Frontal cortex (tissue), 4 donors: ENCODE results near the gene ITGB5. TPM values are rescaled to one million over a fixed set of nuclear protein-coding genes. Genes with fewer than 3 reads are reported as not detected.

Experiments
- DNase-seq, 2 donors: peaks; one replicate each; pipeline ENCODE4 v3.0.0; 2012; ENCODE audit warnings: low spot score in 2 of 2
- FAIRE-seq: peaks from 2 replicates; lab custom pipeline; 2012; peaks lifted over from hg19 to GRCh38; lab: Jason Lieb, UNC
- total RNA-seq: library from RNA; depleted of rRNA; stranded (reverse); fragments of >200 nt; gene quantifications from one replicate; pipeline ENCODE4 v1.2.3, GENCODE V29; 2014
- donor health status: control.
- donor health status: control.
- donor health status: control.

ITGB5 gene
- total RNA-seq, 1 donor from 2014 or later = 20.4 TPM

DNA sequence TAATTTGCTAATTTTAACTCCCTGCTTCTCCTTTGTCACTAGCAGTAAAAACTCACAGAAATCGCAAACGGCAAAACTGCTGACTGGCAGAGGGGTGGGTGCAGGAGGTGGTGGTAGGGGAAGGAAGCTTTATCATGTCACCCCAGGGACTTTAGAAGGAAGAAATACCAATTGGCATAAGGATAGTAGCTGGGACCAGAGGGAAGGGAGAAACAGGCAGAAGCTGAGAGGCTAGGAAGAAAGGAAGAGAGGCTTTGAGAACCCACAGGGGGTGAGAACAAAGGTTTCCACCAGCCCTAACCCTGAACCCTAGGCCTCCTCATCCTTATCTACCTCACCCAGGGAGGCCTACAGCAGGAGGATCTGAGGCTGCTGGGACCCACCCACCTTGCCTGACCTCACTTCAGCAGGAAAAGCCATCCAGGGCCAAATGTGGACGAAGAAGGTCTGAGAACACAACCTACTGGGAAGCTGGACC lies 10.7 kb downstream of the ITGB5 start:
- FAIRE-seq (no peak), DNase-seq (no peak)

DNA sequence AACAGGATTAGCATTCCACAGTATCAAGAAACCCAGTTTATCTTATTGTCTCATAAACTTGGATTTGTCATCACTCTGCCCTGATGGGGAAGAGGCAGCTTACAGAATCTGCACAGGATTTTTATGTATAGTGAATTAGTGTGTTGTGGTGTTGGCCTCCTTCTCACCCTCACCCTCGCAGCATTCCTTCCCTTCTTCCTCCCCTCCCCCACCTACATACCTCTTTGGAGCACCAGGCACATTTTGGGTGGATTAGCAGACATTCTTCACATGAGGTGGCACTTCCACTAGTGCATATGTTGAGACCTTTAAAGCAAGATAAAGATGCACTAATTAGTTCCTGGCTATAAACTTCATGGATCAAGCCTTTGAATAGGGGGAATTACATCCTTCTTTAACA lies 13.9 kb downstream of the ITGB5 start:
- FAIRE-seq = no peak

DNA sequence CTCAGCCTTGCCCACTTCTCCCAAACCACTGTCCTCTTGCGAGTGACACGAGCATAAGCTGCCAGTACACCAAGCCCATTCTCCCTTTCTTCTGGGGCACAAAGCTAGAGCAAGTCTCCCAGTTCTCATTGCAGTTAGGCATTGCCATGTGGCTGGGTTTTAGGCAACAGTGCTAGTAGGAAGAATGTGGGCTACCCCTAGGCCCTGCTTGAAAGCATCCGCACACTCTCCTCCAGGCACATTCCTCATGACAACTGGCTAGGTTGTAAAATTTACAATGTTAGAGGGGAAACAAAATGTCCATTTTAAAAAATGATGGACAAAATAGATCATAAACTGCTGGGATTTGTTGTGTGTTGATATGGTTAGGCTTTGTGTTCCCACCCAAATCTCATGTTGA lies 19.7 kb downstream of the ITGB5 start:
- FAIRE-seq = no peak
- no peak for DNase-seq

More for the DNA sequence above, 13.9 kb downstream of the ITGB5 start:
- no peak for DNase-seq

DNA sequence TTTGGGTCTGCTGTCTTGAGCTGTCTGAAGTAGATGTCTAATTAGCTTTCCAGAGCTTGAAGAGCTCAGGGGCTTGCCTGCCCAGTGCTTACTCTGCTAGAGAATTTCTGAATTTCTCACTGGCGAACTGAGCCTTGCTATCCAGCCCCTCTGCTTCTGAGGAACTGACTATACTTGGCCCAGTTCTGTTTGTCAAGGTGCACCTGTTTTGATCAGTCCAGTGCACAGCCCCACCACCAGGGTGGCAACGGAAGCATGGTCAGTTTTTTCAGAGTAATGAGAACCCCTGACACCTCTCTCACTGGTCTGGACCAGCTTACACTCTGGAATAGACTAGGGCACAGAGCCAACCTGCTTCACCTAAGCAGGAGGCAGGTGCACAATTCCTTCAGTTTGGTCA lies 25.2 kb downstream of the ITGB5 start:
- DNase-seq (no peak), FAIRE-seq (no peak)

DNA sequence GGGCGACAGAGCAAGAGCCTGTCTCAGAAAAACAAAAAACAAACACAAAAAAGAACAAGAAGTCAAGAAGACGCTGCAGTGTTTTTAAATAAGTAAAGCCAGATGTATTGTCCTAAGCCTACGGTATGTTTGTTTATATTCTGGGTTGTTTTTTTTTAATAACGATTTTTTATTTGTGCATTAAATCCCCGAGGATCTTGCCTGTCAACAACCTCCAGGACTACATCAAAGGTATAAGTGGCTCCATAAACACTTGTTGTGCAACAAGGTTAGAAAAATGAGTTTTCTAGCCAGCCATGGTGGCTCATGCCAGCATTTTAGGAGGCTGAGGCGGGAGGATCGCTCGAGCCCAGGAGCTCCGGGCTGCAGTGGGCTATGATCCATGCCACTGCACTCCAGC lies 26.1 kb downstream of the ITGB5 start:
- DNase-seq (no peak), FAIRE-seq (no peak)

DNA sequence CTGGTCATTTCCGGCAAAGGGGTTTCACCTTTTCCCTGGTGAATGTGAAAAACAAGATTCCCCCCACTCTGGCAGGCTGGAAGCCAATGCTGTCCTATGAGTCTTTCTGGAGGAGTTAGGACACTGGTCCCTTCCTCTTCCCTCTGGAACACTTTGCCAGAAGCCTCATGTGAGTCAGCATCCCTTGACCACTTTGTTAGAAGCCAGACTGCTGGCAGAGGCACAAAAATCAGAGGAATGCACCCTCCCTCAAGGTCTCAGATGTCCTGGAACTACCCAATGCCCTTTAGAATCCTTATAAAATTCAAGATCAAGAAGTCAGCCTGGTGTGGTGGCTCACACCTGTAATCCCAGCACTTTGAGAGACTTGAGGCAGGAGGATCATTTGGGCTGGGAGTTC lies 26.6 kb downstream of the ITGB5 start:
- FAIRE-seq = no peak
- DNase-seq = peak in 1 of 2 donors; percentile 29

DNA sequence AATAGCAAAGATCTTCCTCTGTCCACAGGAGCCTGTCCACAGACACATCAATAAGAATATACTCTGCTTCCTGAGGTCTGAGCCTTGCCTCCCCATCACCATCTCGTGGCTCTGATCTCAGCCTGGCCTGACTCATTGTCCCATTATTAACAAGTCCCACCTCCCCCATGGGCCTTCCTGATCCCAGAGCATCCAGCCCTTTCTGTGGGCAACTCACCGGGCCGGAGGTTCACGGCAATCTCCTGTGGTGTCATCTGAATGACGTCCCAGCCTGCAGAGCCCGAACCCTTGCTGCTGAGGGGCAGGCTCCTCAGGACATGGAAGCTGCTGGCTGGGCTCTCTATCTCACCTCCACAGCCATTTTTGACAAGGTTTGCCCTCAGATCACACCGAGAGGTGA lies 28.1 kb downstream of the ITGB5 start:
- FAIRE-seq (no peak), DNase-seq (no peak)

DNA sequence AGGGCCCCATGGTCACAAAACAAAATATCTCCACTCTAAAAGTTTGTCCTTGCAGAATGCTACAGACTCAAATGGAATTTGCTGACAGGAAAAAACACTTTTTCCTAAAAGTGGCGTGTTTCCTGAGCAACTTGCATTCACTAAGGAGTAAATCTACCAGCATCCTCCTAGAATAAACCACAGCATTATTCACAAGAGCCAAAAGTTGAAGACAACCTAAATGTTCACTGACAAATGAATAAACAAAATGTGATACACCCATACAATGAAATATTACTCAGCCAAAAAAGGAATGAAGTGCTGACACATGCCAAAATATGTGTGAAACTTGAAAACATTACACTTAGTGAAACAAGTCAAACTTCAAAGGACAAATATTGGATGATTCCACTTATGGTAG lies 28.9 kb downstream of the ITGB5 start:
- DNase-seq = no peak
- FAIRE-seq = no peak

DNA sequence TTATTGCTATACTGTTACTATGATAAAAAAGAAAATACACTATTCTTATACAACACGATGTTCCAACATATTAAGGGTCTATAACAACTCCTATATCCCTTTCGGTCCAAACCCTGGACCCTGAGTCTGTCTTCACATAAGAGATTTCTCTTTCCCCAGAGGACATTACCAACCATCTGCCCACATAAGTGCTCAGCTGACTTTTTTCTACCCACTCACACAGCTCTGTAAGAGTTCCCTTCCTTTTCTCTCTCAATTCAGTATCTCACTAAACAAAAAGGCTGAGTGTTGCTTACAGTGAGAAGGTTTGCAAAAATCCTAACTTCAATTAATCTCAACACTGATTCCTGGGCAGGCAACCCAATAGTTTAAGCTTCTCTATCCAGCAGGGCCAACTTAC lies 30.5 kb downstream of the ITGB5 start:
- FAIRE-seq = no peak
- no peak for DNase-seq

DNA sequence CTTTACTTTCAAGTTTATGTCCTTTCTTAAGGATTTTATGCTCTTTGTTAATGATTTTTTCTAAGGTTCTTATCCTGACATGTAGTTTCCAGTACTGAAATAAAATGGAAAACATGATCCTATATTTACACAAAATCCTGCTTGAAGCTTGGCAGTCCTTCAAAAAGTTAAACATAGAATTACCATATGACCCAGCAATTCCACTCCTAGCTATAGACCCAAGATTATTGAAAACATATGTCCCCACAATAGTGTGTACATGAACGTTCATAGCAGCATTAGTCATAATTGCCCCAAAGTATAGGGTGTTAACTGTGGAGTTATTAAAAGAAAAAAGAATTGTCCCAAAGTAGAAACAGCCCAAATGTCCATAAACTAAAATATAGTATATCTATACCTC lies 33.2 kb downstream of the ITGB5 start:
- FAIRE-seq (no peak), DNase-seq (no peak)

DNA sequence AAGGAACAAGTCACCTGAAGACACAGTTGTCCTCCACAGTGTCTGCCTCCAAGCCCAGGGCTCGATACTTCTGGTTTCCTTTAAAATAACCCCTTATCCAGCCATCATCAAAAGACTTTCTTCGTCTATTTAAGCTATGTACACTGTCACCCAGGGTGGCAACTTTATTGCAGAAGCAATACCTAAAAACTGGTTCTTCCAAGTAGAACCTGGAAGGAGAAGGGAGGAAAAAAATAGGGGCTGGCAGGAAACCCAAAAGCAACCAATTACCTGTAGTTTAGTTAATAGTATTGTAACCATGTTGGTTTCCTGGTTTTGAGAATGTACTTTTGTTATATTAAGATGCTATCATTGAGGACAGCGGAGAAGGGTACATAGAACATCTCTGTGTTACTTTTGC lies 33.7 kb downstream of the ITGB5 start:
- DNase-seq (no peak), FAIRE-seq (no peak)

DNA sequence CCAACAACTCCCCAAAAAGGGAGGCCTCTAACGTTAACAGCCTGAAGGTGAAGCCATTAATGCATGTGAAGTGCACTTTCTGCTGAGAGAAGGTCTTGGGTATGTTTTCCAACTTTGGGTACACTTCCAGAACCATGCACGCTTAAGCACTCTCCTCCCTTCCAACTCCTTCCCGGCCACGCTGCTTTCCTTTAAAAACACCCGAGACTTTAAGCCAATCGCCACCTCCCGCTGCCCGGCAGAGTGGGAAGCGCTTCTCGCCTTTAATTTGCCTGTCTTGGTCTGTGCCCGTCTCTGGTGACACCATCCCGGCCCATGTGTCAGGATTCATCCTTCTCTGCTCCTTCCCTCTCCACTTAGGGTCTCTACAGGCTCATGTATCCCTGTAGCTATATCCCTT lies 35.3 kb downstream of the ITGB5 start:
- FAIRE-seq (no peak), DNase-seq (no peak)

DNA sequence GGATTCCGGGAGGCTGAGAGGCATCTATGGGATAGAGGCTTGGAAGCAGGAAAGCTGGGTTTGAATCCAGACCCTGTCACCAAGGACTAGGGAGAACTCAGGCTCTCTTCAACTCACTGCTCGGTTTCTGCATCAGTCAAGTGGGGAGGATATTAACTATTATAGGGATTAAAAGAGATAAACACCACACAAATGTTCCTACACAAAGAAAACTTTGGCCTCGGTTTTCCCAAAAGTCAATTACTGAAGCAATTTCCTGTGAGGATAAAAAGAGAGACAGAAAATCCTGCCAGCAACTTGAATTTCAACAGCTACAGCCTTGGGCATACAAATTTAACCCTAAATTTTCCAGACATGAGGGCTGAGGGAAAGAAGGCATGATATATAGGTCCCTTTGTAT lies 36.0 kb downstream of the ITGB5 start:
- FAIRE-seq = no peak

DNA sequence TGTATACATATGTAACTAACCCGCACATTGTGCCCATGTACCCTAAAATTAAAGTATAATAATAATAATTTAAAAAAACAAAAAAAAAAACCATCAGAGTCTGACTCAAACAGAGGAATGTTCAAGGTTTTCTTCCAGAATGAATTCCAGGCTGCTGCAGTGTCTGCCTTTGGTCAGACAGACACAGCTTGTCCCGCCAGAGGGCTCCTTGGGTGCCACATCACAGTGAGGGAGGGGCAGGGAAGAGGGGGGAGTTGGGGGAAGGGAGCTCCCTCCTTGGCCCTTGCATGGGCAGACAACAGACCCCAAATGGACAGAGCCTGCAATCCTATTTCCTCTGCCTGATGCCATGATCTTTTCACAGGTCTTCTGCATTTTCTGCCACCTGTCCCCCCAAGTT lies 36.5 kb downstream of the ITGB5 start:
- DNase-seq (no peak), FAIRE-seq (no peak)

More for the DNA sequence above, 36.0 kb downstream of the ITGB5 start:
- DNase-seq = no peak

DNA sequence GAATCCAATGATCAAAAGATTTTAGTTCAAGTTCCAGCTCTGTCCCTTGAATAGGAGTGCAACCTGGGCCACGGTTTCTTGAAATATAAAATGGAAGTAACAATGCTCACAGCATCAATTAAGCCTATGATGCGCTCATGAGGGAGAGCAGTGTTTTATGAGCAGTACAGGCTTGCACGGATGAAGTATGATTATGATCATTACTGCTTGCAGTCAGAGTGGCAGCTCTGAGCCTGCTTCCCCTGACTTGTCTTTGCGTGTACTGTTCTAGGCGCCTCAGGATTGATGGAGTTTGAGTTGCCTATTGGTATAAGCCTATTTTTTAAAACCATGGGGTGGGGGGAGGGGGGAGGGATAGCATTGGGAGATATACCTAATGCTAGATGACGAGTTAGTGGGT lies 37.0 kb downstream of the ITGB5 start:
- FAIRE-seq = no peak
- no peak for DNase-seq

DNA sequence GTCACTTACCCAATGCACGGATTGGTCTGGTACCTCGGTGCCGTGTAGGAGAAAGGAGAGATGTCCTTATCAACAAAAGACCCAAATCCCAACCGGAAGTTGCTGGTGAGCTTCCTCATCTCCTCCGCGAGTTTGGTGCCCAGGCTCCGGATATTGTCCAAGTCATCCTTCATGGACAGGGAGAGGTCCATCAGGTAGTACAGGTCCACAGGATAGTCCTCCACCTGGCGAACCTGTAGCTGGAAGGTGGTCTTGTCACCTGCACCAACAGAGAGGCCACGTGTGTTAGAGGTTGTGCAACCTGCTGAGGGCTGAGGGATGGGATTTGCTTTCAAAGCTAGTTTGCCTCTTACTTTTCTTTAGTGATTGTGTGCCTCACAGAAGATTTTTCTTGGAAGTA lies 38.9 kb downstream of the ITGB5 start:
- FAIRE-seq (no peak), DNase-seq (no peak)

DNA sequence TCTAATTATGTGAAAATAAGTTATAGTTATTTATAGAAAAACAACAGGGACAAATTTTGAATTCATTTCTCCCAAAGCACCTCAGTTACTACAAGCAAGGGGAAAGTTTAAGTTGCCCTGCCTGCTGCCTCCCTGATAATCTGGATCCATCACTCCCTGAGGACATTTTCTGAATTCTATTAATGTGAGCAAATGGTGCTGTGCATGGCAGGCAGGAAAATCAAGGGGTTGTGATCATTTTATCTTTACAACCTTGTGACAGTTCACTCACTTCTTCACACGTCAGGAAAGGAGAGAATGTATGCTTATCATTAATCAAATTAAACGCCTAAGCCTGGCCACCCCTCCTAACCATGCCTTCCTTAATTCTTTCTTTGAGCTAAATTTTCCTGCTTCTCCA lies 39.3 kb downstream of the ITGB5 start:
- FAIRE-seq (no peak), DNase-seq (no peak)

DNA sequence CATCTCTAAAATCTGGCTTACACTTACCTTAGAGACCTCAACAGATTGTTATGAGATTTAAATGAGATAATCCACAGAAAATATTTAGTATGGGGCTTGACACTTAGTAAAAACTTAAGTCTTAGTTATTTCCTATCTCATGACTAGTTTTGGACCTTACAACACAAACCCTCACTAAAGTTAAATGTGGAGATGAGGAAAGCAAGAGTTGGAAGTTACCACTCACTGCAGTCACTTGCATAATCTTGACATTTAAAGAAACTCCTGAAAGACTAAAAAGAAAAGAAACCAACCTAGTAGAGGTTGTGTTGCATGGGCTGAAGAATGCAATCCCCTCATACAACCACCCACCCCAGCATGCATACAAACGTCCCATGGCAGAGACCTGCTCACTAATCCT lies 40.1 kb downstream of the ITGB5 start:
- FAIRE-seq (no peak), DNase-seq (no peak)

DNA sequence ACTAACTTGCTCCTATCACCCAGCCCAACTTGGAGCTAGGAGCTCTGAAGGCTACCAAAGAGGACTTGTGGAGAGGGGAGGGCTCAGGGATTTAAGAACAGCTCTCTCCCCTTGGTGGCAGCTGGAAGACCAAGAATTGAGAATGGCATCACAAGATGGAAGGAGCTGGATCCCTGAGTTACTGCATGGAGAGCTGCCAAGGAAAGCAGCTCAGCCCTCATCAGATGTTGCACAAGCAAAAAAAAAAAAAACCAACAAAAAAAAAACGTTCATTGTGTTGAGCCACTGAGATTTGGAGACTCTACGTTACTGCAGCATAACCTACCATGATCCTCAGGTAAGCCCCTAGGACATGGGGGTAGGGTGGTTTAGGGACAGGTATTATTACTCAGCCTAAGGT lies 41.0 kb downstream of the ITGB5 start:
- no peak for DNase-seq
- no peak for FAIRE-seq

DNA sequence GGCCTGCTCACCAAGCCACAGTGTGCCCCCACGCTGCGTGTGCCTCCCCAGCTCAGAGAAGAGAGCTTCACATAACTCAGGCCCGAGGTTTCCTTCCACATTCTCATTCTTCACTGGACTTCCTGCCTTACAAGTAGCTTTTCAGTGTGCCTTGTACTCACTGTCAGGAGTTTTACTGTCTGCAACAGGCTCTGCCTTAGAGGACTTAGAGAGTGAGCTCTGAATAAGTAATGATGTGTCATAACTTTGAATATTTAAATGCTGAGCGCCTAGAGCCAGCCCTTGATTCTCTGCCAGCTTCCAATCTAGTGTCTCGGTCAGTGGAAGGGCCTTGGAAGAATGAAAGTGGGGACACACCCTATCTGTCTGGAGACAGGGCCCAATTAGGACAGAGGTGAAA lies 41.8 kb downstream of the ITGB5 start:
- FAIRE-seq (no peak), DNase-seq (no peak)

DNA sequence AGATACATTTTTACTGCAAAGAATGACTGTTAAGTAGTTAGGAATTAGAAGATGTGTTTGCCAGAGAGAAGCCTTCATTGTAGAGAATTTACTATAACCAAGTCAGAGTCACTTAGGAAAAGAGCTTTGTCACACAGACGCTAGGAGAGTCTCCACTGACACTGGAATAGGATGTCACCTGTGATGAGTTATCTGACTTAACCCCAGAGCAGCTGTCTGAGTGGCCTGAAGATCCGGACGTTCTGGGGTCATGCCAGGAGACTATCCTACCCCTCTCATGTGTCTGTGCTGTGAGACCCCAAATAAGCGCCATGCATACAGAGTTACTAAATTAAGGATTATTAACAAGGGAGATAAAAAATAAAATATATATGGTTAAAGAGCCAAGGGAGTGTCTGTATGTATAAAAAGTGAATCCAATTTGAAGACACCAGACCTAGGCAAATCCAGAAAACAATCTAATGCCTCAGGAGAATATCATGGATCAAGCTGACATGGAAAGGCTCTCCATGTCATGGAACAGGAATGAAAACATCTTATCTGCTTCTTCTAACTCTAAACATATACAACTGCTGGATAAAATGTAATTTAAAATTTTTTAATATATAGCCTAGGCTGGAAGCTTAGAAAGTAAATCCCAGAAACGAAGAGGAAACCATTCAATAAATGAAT lies 43.5 kb downstream of the ITGB5 start:
- DNase-seq (no peak), FAIRE-seq (no peak)

DNA sequence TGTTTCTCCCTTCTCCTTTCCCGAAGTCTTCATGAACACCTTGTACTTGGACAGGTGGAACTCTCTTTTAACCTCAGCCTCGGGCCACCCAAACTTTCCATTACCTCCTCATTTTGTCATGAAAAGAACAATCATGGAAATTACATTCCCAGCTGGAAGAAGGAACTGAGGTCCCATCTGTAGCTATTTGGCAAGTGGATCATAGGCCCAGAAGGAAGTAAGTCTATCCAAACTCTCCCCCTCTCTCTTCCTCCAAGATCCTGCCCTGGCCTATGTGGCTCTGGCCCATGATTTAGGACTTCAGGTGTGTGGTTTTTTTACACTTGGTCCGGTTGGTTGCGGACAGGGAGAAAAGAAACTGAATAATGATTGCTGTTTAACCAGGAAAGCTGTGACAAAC lies 44.1 kb downstream of the ITGB5 start:
- FAIRE-seq (no peak), DNase-seq (no peak)
